Stomach (tissue), 9 donors: Measurements from ENCODE around the gene TPH1. TPM values are rescaled to one million over a fixed set of nuclear protein-coding genes. Genes with fewer than 3 reads are reported as not detected.

Experiments
- DNase-seq, 2 donors: peaks; one replicate each; pipeline versions ENCODE4 v3.0.0 to v3.0.0-alpha.2; 2013 to 2019
- H3K27ac ChIP-seq, 5 donors: fragments of 200-600 bp in 4 of 5; sonication (generic) in 4 of 5; one replicate each; pipeline ENCODE4 v1.5.1; 2013 to 2019; ENCODE audit warnings: mild to moderate bottlenecking in 1 of 5, moderate library complexity in 1 of 5
- H3K27me3 ChIP-seq, 3 donors: fragments of 200-600 bp; sonication (generic); one replicate each; pipeline ENCODE4 v1.5.1; 2017 to 2019; ENCODE audit warnings: mixed run types in 1 of 3
- H3K36me3 ChIP-seq, 4 donors: fragments of 200-600 bp; sonication (generic); 1 replicate in 3 of 4; 2 replicates in 1 of 4; pipeline ENCODE4 v1.5.1; 2016 to 2019
- H3K4me1 ChIP-seq, 4 donors: fragments of 200-600 bp; sonication (generic); one replicate each; pipeline ENCODE4 v1.5.1; 2016 to 2019
- H3K4me3 ChIP-seq, 4 donors: fragments of 200-600 bp; sonication (generic) in 3 of 4; one replicate each; pipeline ENCODE4 v1.5.1; 2016 to 2019; ENCODE audit warnings: mild to moderate bottlenecking in 1 of 4
- H3K9me3 ChIP-seq, 4 donors: fragments of 200-600 bp; sonication (generic); one replicate each; pipeline ENCODE4 v1.5.1; 2016 to 2019
- EP300 ChIP-seq: sonication (generic); formaldehyde crosslinking; IDR thresholded peaks from one replicate; pipeline ENCODE4 v1.6.1; 2017; ENCODE audit warnings: antibody characterized with exemption
- POLR2A ChIP-seq, 4 donors: fragments of 450-650 bp; IDR thresholded peaks; one replicate each; pipeline ENCODE4 v1.6.1; 2016; ENCODE audit warnings: antibody characterized with exemption in 4 of 4, control low read depth in 2 of 4, mild to moderate bottlenecking in 1 of 4, moderate library complexity in 1 of 4
- POLR2AphosphoS5 ChIP-seq, 3 donors: sonication (generic); formaldehyde crosslinking; IDR thresholded peaks; one replicate each; pipeline ENCODE4 v1.6.1; 2016; ENCODE audit warnings: antibody characterized with exemption in 3 of 3
- WGBS, 5 donors: extraction: QIAGEN DNeasy Blood & Tissue Kit in 3 of 5; methylation state at CpG; one replicate each; pipeline versions ENCODE4 v1.1.5 to v1.1.7; 2013 to 2018; 5-methylcytosine and 5-hydroxymethylcytosine counted together
- intact Hi-C: fragments of 100-400 bp; cut with DNase I; formaldehyde crosslinking; loops from one replicate; pipeline ENCODE4 v1.15.1; 2023; ENCODE audit warnings: low total_unique reads
- polyA plus RNA-seq, 3 donors: library from polyadenylated mRNA; stranded (reverse); fragments of 200-250 nt; gene quantifications; one replicate each; pipeline ENCODE4 v1.2.3, GENCODE V29; 2013
- total RNA-seq, 5 donors: library from RNA; depleted of rRNA; stranded (reverse); fragments of >200 nt; gene quantifications; one replicate each; pipeline versions ENCODE4 v1.1.0 to v1.2.3, GENCODE V29; 2014 to 2016
- TF ChIP-seq, protein P1 (sequence below), 7 experiments: fragments of 450-650 bp in 4 of 7; fragments of 200-600 bp in 3 of 7; sonication (generic) in 3 of 7; IDR thresholded peaks; one replicate each; pipeline ENCODE4 v1.5.1; 2016 to 2019; ENCODE audit warnings: antibody characterized with exemption in 7 of 7, control low read depth in 2 of 7, mild to moderate bottlenecking in 1 of 7
- donor health status: healthy with polysubstance abuse.
- donor health status: Bipolar disorder and iron deficiency.
- donor health status: healthy.

The TPH1 gene
- total and polyA plus RNA-seq, 8 donors = 0.75 to 23.1 (median 3.1) TPM; not detected in 1

DNA sequence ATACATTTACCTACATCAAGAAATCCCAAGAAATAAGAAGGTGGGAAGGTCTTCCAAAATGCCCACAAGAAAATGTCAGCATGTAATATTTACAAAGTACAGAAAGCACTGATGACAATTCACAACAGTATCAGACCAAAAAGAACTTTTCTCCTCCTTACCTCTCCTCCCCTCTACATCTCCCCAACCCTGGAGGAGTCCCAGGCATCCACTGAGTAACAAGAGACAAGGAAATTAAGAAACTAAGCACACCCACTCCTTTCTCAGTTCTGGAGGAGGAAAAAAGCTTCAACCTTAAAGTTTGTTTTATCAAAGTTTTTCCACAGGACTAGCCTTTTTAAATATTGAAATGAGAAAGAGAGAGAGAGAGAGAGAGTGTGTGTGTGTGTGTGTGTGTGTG, 31.2 kb downstream of the TPH1 start:
- intact Hi-C loops = loop anchor here (10.0 kb wide), 1 partner anchor 90 kb away; the partner anchor contains the start of gene SAAL1
- TF ChIP-seq, protein P1, sequence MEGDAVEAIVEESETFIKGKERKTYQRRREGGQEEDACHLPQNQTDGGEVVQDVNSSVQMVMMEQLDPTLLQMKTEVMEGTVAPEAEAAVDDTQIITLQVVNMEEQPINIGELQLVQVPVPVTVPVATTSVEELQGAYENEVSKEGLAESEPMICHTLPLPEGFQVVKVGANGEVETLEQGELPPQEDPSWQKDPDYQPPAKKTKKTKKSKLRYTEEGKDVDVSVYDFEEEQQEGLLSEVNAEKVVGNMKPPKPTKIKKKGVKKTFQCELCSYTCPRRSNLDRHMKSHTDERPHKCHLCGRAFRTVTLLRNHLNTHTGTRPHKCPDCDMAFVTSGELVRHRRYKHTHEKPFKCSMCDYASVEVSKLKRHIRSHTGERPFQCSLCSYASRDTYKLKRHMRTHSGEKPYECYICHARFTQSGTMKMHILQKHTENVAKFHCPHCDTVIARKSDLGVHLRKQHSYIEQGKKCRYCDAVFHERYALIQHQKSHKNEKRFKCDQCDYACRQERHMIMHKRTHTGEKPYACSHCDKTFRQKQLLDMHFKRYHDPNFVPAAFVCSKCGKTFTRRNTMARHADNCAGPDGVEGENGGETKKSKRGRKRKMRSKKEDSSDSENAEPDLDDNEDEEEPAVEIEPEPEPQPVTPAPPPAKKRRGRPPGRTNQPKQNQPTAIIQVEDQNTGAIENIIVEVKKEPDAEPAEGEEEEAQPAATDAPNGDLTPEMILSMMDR (IDR thresholded peaks at IDR 0.05) = no peak
- TF ChIP-seq EP300 (no peak), POLR2A (IDR thresholded peaks at IDR 0.05) (no peak), POLR2AphosphoS5 (IDR thresholded peaks at IDR 0.05) (no peak)
- H3K27me3 ChIP-seq = no peaks in the 10 kb centered on the region
- no peak overlapping the region for H3K27ac ChIP-seq
- no peak for DNase-seq
- no peaks in the 10 kb centered on the region for H3K36me3 ChIP-seq
- H3K4me3 ChIP-seq = no peak overlapping the region
- H3K4me1 ChIP-seq = peaks cover 0 to 18% (median 17%) of the 10 kb centered on the region in 4 donors
- no peaks in the 10 kb centered on the region for H3K9me3 ChIP-seq

DNA sequence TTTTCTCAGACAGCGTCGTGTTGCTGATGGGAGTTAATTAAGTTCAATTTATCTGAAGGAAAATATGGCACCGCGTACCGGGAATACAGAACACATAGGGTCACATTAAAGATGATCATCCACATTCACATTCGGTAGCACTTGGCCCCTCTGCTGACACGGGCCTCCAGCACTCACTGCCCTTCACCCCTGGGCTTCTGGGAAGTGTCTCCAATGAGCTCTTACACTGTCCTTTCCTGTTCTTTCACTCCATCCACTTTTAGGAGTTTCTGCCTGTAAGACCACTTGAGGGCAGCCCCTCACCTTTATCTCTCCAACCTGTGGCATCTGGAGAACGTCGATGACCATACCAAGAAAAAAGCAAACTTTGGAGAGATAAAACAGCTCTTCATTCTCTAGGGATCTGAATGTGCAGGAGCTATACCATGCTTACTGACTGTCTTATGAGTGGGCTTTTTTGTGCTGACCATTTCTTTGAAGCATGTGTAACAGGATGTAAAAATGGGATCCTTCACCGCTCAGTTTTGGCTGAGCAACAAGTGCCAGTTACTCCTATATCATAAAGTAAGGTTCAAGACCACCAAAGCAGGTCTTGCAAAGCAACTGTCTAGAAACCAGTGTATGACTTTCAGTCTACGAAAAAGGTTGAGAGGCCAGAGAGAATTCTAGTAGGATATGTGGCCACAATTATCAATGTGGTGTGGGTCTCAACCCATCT, 32.1 kb downstream of the TPH1 start:
- DNase-seq = no peak
- WGBS, 5 donors = 19 to 21% (median 20%) methylated on average over 11 of the region's 11 CpGs
- Histone ChIP-seq H3K4me1 (peaks cover 0 to 18% (median 17%) of the 10 kb centered on the region in 4 donors), H3K36me3 (no peaks in the 10 kb centered on the region), H3K4me3 (peak overlapping the region; percentile 65 to 79 (median 70)), H3K9me3 (no peaks in the 10 kb centered on the region), H3K27me3 (no peaks in the 10 kb centered on the region), H3K27ac (peak overlapping the region; percentile 82 to 91 (median 89))
- TF ChIP-seq, protein P1 (IDR thresholded peaks at IDR 0.05) = no peak
- TF ChIP-seq EP300 = no peak
- TF ChIP-seq POLR2AphosphoS5 (IDR thresholded peaks at IDR 0.05) = no peak
- TF ChIP-seq POLR2A (IDR thresholded peaks at IDR 0.05) = no peak
- intact Hi-C loops = loop anchor here (10.0 kb wide), 1 partner anchor 91 kb away; the partner anchor contains the start of gene SAAL1

DNA sequence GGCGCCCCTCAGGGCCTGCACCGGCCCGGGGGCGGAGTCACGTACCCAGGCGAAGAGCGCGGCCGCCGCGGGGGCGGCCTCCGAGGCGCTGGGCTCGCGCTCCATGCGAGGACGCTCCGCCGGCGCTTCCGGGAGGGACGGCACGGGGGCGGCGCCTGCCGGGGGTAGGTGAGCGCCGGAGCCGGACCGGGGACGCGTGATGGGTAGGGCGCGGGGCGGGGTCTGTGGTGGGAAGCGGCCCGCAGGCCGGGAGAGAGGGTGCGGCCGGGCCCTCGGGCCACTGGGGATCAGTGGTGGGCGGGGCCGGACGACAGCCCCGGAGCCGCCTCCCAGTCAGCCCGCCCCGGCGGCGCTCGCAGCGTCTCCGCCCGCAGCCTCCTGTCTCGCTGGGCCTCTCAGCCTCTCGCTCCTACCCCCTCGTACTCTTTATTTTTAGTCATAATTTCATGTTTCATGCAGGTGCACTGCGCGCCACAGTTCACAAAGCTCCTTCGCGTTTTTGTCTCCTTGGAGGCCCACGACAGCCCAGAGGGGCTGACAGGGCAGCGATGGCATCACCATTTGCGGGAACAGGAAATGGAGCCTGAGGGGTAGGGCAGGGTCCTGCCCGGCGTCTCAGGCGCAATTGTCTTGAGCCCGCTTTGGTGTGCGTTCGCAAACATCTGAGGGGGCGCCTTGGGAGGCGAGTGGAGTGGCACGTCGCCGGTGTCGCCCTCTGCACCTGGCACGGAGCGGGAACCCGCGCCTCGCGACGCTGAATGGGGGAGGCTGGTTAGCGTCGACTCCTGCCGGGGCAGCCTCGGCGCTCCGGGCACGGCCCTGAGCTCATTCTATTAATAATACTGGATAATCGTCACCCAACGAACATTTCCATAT, 32.9 kb downstream of the TPH1 start, which contains the start of gene SERGEF:
TSS of gene SERGEF (minus strand) at position 142 of the 876 bp plus-strand sequence. CDS start at position 105, 37 bp downstream.
- 0 to 1% (median 0%) methylated on average over 49 to 93 of the region's 93 CpGs for WGBS, 5 donors
- H3K27me3 ChIP-seq = no peaks in the 10 kb centered on the region
- intact Hi-C loops = loop anchor here (10.0 kb wide), 1 partner anchor 92 kb away; the partner anchor contains the start of gene SAAL1
- H3K36me3 ChIP-seq = no peaks in the 10 kb centered on the region
- H3K4me1 ChIP-seq = peaks cover 0 to 18% (median 17%) of the 10 kb centered on the region in 4 donors
- peak within 1 kb of the TSS; percentile 82 to 91 (median 89) for H3K27ac ChIP-seq
- TF ChIP-seq POLR2AphosphoS5 (IDR thresholded peaks at IDR 0.05) = peak; percentile 16 to 82 (median 75)
- TF ChIP-seq, protein P1 (IDR thresholded peaks at IDR 0.05) = peak in 4 of 7 experiments; percentile 1 to 65 (median 25)
- TF ChIP-seq POLR2A (IDR thresholded peaks at IDR 0.05) = peak in 1 of 4 donors; percentile 51
- no peak for TF ChIP-seq EP300
- peak within 1 kb of the TSS; percentile 65 to 79 (median 70) for H3K4me3 ChIP-seq
- H3K9me3 ChIP-seq = no peaks in the 10 kb centered on the region
- DNase-seq = peak; percentile 96 to 97
